ENCODE results near the gene ADAMTSL2.

DNA sequence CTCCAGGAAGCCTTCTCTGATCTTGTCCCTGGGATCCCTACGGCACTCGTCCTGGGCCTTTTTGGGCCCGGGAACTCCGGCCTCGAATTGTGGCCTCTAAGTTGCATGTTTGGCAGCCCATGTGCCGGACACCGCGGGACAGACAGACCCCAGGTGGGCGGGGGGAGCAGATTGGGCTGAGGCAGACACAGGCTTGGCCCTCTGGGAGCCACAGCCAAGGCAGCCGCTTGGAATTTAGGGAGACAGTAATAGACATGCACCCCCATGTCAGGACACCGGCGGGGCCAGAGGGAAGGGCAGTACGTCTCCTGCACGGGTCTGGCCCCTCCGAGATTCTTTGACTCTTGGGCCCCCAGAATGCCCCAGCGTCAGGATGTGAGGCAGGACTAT lies 36.2 kb downstream of the ADAMTSL2 start:
- TF ChIP-seq TAF1 (IDR thresholded peaks at IDR 0.05; ENCODE audit: low read depth, low read length) (no peak), POLR2A (IDR thresholded peaks at IDR 0.05; ENCODE audit: low read depth, low read length) (no peak), PAX5 (IDR thresholded peaks at IDR 0.05; ENCODE audit: insufficient read depth, low read length, severe bottlenecking) (no peak)
